DMS153 (cell line): Measurements from ENCODE around the gene LEFTY2.
"Not testable (repeated sequence)": the region's sequence is repeated elsewhere in the genome, so short reads cannot be mapped to it uniquely, and the experiment has no call there.

Experiments
- DNase-seq: peaks from one replicate; lab custom pipeline; 2025; lab: John Stamatoyannopoulos, UW

The LEFTY2 gene

GRCh38 chr1:225941187-225941941 is at the start of gene LEFTY2:
Gene LEFTY2 (minus strand): TSS chr1:225941220. CDS start chr1:225941140, 80 bp downstream.
- no peak for DNase-seq

GRCh38 chr1:225987491-225988316 is 46.7 kb upstream of the LEFTY2 start:
- no peak for DNase-seq

- no peak for DNase-seq
Observed at GRCh38 chr1:225981714-225982113, 40.7 kb upstream of the LEFTY2 start.

GRCh38 chr1:225980005-225980836 is 39.2 kb upstream of the LEFTY2 start:
- DNase-seq = peak; percentile 69

GRCh38 chr1:225979421-225979820 is 38.4 kb upstream of the LEFTY2 start:
- no peak for DNase-seq

GRCh38 chr1:225977937-225978748 is 37.1 kb upstream of the LEFTY2 start:
- DNase-seq = no peak

GRCh38 chr1:225975146-225975545 is 34.1 kb upstream of the LEFTY2 start:
- DNase-seq = not testable (repeated sequence)

- no peak for DNase-seq
Observed at GRCh38 chr1:225974454-225974853, 33.4 kb upstream of the LEFTY2 start.

GRCh38 chr1:225973158-225973557 is 32.1 kb upstream of the LEFTY2 start:
- DNase-seq = peak; percentile 84

- no peak for DNase-seq
Observed at GRCh38 chr1:225972344-225973152, 31.5 kb upstream of the LEFTY2 start.

- DNase-seq = not testable (repeated sequence)
Observed at GRCh38 chr1:225970592-225971157, 29.7 kb upstream of the LEFTY2 start.

- DNase-seq = not testable (repeated sequence)
Observed at GRCh38 chr1:225969751-225970150, 28.7 kb upstream of the LEFTY2 start.

GRCh38 chr1:225965231-225965630 is 24.2 kb upstream of the LEFTY2 start:
- DNase-seq = no peak

GRCh38 chr1:225963735-225964530 is 22.9 kb upstream of the LEFTY2 start:
- no peak for DNase-seq

- no peak for DNase-seq
Observed at GRCh38 chr1:225962440-225962975, 21.5 kb upstream of the LEFTY2 start.

- no peak for DNase-seq
Observed at GRCh38 chr1:225961659-225962439, 20.8 kb upstream of the LEFTY2 start.

- no peak for DNase-seq
Observed at GRCh38 chr1:225958041-225958440, 17.0 kb upstream of the LEFTY2 start.

- no peak for DNase-seq
Observed at GRCh38 chr1:225954753-225955152, 13.7 kb upstream of the LEFTY2 start.
